ENCODE data around the gene NPVF. TPM values are rescaled to one million over a fixed set of nuclear protein-coding genes. Genes with fewer than 3 reads are reported as not detected.
A peak's percentile ranks its signal among the peaks of the same experiment; 100 is the strongest.

The NPVF gene
- total RNA-seq, 6 experiments from 2014 or later, result not detected

- H3K27ac ChIP-seq, result peak overlapping the region in 1 of 3 donors; percentile 56
These were observed 21.5 kb upstream of the NPVF start for GRCh38 chr7:25249772-25250171.

GRCh38 chr7:25246306-25246705 is 18.0 kb upstream of the NPVF start:
- TF ChIP-seq CTCF (IDR thresholded peaks at IDR 0.05) (no peak), POLR2A (IDR thresholded peaks at IDR 0.05) (no peak)
- H3K36me3 ChIP-seq, result no peaks in the 10 kb centered on the region
- H3K27ac ChIP-seq, result no peak overlapping the region
- H3K27me3 ChIP-seq, result no peaks in the 10 kb centered on the region
- ATAC-seq, result no peak
- intact Hi-C loops (cut with DNase I), result no loop called here
- 75% methylated on average over 1 of the region's 1 CpG for WGBS (ENCODE audit: insufficient coverage, low coverage, low lambda C conversion rate, missing lambda C conversion rate)
- no peaks in the 10 kb centered on the region for H3K9me3 ChIP-seq
- H3K4me3 ChIP-seq, result no peak overlapping the region
- no peak for DNase-seq
- peaks cover 0 to 12% (median 0%) of the 10 kb centered on the region in 4 donors for H3K4me1 ChIP-seq

More at GRCh38 chr7:25249772-25250171, 21.5 kb upstream of the NPVF start:
- Histone ChIP-seq H3K4me3 (no peak overlapping the region), H3K27me3 (no peaks in the 10 kb centered on the region), H3K9me3 (no peaks in the 10 kb centered on the region), H3K4me1 (peaks cover 0 to 12% (median 0%) of the 10 kb centered on the region in 4 donors), H3K36me3 (no peaks in the 10 kb centered on the region)
- DNase-seq, result no peak
- peak; percentile 87 to 98 (median 96) for ATAC-seq
- intact Hi-C loops (cut with DNase I), result no loop called here
- WGBS (ENCODE audit: insufficient coverage, low coverage, low lambda C conversion rate, missing lambda C conversion rate), result 47% methylated on average over 3 of the region's 3 CpGs
- no peak for TF ChIP-seq CTCF (IDR thresholded peaks at IDR 0.05)
- no peak for TF ChIP-seq POLR2A (IDR thresholded peaks at IDR 0.05)

- WGBS (ENCODE audit: insufficient coverage, low coverage, low lambda C conversion rate, missing lambda C conversion rate), result 29% methylated on average over 2 of the region's 3 CpGs
These were observed 16.2 kb upstream of the NPVF start for GRCh38 chr7:25244254-25245033.

GRCh38 chr7:25242678-25243077 is 14.4 kb upstream of the NPVF start:
- no peak overlapping the region for H3K4me3 ChIP-seq
- H3K36me3 ChIP-seq, result no peaks in the 10 kb centered on the region
- no peak for ATAC-seq
- H3K27ac ChIP-seq, result no peak overlapping the region
- intact Hi-C loops (cut with DNase I), result no loop called here
- H3K9me3 ChIP-seq, result no peaks in the 10 kb centered on the region
- H3K4me1 ChIP-seq, result no peaks in the 10 kb centered on the region
- no peak for TF ChIP-seq POLR2A (IDR thresholded peaks at IDR 0.05)
- no peak for TF ChIP-seq CTCF (IDR thresholded peaks at IDR 0.05)
- DNase-seq, result no peak
- 89% methylated on average over 1 of the region's 1 CpG for WGBS (ENCODE audit: insufficient coverage, low coverage, low lambda C conversion rate, missing lambda C conversion rate)
- H3K27me3 ChIP-seq, result no peaks in the 10 kb centered on the region

More at GRCh38 chr7:25244254-25245033, 16.2 kb upstream of the NPVF start:
- Histone ChIP-seq H3K36me3 (no peaks in the 10 kb centered on the region), H3K27ac (no peak overlapping the region), H3K27me3 (no peaks in the 10 kb centered on the region), H3K9me3 (no peaks in the 10 kb centered on the region), H3K4me3 (no peak overlapping the region), H3K4me1 (peaks cover 0 to 2% (median 0%) of the 10 kb centered on the region in 4 donors)
- no peak for DNase-seq
- intact Hi-C loops (cut with DNase I), result no loop called here
- ATAC-seq, result no peak
- TF ChIP-seq CTCF (IDR thresholded peaks at IDR 0.05) (no peak), POLR2A (IDR thresholded peaks at IDR 0.05) (no peak)
